Esophagus muscularis mucosa (tissue), 4 donors: ENCODE results near the gene CLSTN1.

ENCODE experiments used
- CTCF ChIP-seq, 3 experiments: fragments of 200-600 bp in 2 of 3; fragments of 450-650 bp in 1 of 3; sonication (generic) in 2 of 3; IDR thresholded peaks; one replicate each; pipeline ENCODE4 v1.5.1; 2017 to 2019; ENCODE audit warnings: antibody characterized with exemption in 3 of 3, mild to moderate bottlenecking in 2 of 3, moderate library complexity in 1 of 3
- EP300 ChIP-seq: sonication (generic); formaldehyde crosslinking; IDR thresholded peaks from one replicate; pipeline ENCODE4 v1.6.1; 2017; ENCODE audit warnings: antibody characterized with exemption
- POLR2A ChIP-seq: fragments of 450-650 bp; IDR thresholded peaks from one replicate; pipeline ENCODE4 v1.6.1; 2017; ENCODE audit warnings: antibody characterized with exemption, moderate library complexity, mild to moderate bottlenecking, low read depth

GRCh38 chr1:9840176-9840575 is 16.4 kb upstream of the CLSTN1 start:
- no peak for TF ChIP-seq CTCF (IDR thresholded peaks at IDR 0.05)
- TF ChIP-seq EP300, result no peak
- TF ChIP-seq POLR2A, result no peak
